ENCODE results near the gene RRAGD.

RRAGD gene

DNA sequence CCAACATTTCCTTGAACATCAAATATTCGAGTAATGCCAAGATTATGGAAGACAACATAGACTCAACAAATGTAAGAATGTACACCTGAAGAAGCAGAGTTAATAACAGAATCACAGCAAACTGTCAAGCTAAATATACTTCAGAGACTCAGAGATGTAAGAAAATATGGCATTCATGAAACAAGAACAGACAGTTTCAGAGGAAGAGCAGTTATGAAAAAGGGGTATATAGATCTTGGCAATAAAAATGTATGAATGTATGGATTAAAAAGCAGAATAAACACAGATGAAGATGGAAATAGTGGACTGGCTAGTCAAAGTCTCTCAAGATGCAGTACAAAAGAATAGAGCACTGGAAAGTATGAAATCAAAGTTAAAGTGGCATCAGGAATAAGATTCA lies 18.4 kb downstream of the RRAGD start:
- TF ChIP-seq, protein P1, sequence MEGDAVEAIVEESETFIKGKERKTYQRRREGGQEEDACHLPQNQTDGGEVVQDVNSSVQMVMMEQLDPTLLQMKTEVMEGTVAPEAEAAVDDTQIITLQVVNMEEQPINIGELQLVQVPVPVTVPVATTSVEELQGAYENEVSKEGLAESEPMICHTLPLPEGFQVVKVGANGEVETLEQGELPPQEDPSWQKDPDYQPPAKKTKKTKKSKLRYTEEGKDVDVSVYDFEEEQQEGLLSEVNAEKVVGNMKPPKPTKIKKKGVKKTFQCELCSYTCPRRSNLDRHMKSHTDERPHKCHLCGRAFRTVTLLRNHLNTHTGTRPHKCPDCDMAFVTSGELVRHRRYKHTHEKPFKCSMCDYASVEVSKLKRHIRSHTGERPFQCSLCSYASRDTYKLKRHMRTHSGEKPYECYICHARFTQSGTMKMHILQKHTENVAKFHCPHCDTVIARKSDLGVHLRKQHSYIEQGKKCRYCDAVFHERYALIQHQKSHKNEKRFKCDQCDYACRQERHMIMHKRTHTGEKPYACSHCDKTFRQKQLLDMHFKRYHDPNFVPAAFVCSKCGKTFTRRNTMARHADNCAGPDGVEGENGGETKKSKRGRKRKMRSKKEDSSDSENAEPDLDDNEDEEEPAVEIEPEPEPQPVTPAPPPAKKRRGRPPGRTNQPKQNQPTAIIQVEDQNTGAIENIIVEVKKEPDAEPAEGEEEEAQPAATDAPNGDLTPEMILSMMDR (IDR thresholded peaks at IDR 0.05; ENCODE audit: low read length, missing control alignments) = no peak
- DNase-seq (ENCODE audit: low read depth) = no peak
- H3K4me3 ChIP-seq (replicated peaks; ENCODE audit: low read depth, low read length) = no peak overlapping the region

DNA sequence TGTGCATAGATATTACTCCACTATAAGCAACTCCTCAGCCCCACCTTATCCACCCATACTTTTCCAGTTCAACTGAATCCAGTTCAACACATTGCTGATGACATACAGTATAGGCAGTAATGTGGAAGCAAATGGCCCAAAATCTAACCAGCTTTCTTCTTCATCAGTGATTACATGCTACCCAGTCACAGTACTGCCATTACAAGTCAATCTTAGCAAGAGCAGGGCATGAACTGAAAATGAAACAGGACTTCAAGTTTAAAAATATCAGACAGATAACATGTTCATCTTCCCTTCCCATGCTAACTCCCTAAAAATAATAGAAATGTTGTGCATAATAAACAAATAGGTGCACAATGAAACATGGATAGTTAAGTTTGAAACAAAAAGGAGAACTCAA lies 19.2 kb downstream of the RRAGD start:
- TF ChIP-seq, protein P1 (IDR thresholded peaks at IDR 0.05; ENCODE audit: low read length, missing control alignments) = no peak
- DNase-seq (ENCODE audit: low read depth) = no peak
- no peak overlapping the region for H3K4me3 ChIP-seq (replicated peaks; ENCODE audit: low read depth, low read length)

DNA sequence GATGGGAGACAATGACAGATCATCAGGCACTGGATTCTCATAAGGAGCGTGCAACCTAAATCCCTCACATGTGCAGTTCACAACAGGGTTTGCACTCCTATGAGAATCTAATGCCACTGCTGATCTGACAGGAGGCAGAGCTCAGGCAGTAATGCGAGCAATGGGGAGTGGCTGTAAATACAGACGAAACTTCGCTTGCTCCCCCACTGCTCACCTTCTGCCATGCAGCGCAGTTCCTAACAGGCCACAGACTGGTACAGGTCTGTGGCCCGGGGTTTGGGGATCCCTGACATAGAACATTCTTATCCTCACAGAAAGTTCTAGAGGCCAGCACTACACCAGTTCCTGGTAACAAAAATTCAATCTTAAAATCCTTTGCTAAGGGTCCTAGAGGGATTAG lies 23.2 kb downstream of the RRAGD start:
- no peak for DNase-seq (ENCODE audit: low read depth)
- TF ChIP-seq, protein P1 (IDR thresholded peaks at IDR 0.05; ENCODE audit: low read length, missing control alignments) = no peak
- H3K4me3 ChIP-seq (replicated peaks; ENCODE audit: low read depth, low read length) = no peak overlapping the region

DNA sequence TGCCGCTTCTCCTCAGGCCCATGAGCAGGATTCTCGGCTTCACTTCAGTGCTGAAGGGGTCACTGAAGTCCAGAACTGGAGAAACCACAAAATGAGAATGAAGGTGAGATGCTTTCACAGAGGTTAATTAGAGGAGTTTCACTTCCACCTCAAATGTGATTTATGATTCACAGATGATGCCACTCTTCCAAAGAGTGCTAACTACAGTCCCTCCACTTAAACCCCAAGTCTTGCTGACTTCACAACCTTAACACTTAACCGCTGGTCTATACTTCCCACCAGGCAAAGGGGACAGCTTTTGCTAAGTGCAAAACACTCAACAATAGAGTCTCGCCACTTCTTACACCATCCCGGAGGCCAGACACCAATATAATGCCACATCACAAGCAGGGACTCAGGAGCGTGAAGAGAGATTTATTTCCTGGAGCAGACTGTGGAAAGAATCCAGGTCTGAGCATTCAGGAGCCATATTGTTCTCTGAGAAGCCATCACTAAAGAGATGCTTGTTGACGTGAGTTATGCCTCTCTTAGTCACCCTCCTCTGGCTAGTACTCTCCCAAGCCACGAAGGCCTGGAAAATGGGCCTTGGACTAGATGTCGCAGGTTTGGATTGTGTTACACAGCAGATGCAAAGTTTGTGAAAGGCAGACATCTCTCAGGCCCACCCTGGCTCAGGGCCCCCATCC lies 24.4 kb downstream of the RRAGD start:
- no peak overlapping the region for H3K4me3 ChIP-seq (replicated peaks; ENCODE audit: low read depth, low read length)
- TF ChIP-seq, protein P1 (IDR thresholded peaks at IDR 0.05; ENCODE audit: low read length, missing control alignments) = no peak
- no peak for DNase-seq (ENCODE audit: low read depth)

DNA sequence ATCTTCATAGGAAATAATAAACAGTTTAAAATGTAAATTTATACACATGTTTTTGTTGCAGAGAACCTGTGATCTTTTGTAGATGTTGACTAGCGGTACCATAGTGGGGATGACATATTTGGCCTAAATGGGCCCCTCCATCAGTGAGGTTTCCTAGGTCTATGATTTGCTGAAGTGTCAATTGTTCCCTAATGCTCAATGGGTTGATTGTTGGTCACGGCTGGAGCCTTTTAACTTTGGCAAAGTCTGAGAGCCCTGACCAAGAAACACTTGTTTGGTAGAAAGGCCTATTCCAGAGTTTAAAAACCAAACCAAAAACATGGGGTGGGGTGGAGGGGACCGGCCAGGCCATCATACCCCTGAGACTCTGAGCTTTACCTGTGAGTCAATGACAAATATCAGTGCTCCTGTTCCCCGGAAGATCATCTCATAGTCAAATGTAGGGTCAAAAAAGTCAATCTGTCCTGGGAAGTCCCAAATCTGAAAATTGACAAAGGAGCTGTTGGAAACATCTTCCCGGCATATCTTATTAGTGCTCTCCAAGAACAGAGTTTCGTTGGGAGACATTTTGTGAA lies 25.1 kb downstream of the RRAGD start:
- no peak overlapping the region for H3K4me3 ChIP-seq (replicated peaks; ENCODE audit: low read depth, low read length)
- no peak for DNase-seq (ENCODE audit: low read depth)
- TF ChIP-seq, protein P1 (IDR thresholded peaks at IDR 0.05; ENCODE audit: low read length, missing control alignments) = no peak

DNA sequence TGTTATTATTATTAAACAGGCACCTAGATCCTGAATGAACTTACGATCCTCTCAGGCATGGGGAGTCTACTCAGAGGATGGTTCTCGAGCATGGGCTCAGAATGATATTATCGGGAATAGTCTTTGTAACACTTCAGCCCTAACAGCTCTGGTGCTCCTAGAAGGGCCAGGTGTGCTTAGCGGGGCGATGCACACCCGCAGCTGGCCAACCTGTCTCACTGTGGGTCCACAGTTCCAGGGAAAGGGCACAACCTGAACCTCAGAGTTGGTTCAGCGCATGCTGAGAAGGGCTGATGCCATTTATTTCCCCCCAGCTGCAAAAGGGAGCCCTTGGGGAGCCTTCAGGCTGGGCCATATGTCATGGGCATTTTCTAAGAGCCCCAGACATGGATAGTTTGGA lies 26.2 kb downstream of the RRAGD start:
- H3K4me3 ChIP-seq (replicated peaks; ENCODE audit: low read depth, low read length) = no peak overlapping the region
- no peak for DNase-seq (ENCODE audit: low read depth)
- TF ChIP-seq, protein P1 (IDR thresholded peaks at IDR 0.05; ENCODE audit: low read length, missing control alignments) = no peak

All from fibroblast of pulmonary artery (primary cell).